HG03060 (cell line): ENCODE measurements around the gene NATD1.

Source experiments
- ATAC-seq: cut with Tn5 transposase; IDR thresholded peaks from one replicate; pipeline ENCODE4 v1.9.1; 2021; ENCODE audit warnings: low read depth, moderate number of reproducible peaks; ENCODE audit not compliant: unreplicated experiment

NATD1 gene, protein sequence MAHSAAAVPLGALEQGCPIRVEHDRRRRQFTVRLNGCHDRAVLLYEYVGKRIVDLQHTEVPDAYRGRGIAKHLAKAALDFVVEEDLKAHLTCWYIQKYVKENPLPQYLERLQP

DNA sequence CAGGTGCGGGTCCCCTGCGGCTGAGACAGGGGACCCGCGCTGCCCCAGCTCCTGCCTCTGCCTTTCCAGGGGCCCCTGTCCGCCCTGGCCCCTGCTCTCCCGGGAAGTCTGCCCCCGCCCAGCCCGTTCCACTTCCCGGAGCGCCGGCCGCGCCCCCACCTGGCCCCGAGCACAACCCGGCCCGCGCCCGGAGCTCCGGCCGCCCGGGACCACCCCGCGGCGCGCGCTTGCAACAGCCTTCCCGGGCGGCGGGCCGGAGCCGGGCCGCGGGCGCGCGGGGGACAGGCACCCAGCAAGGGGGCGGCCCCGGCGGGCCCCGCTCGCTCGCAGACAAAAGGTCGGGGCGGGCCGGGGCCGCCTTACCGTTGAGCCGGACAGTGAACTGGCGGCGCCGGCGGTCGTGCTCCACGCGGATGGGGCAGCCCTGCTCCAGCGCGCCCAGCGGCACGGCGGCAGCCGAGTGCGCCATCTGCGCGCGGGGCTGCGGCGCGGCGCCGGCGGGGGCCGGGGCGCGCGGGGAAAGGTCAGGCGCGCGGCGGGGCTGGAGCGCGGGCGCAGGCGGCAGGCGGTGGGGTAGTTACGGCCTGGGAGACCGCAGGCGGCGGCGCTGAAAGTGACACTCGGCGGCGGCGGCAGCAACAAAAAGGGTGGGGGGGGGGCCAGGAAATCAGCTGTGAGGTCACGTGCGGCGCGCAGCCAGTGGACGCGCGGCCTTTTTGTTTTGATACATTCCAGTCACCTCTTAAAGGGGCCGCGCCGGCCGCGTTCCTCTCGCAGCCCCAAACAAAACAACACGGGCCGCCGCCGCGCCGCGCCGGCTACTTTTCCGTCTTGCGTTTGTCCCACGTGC, at the start of gene NATD1:
TSS of gene NATD1 (minus strand) at position 615 of the 850 bp plus-strand sequence. CDS start at position 469, 146 bp downstream.
- ATAC-seq, result no peak

DNA sequence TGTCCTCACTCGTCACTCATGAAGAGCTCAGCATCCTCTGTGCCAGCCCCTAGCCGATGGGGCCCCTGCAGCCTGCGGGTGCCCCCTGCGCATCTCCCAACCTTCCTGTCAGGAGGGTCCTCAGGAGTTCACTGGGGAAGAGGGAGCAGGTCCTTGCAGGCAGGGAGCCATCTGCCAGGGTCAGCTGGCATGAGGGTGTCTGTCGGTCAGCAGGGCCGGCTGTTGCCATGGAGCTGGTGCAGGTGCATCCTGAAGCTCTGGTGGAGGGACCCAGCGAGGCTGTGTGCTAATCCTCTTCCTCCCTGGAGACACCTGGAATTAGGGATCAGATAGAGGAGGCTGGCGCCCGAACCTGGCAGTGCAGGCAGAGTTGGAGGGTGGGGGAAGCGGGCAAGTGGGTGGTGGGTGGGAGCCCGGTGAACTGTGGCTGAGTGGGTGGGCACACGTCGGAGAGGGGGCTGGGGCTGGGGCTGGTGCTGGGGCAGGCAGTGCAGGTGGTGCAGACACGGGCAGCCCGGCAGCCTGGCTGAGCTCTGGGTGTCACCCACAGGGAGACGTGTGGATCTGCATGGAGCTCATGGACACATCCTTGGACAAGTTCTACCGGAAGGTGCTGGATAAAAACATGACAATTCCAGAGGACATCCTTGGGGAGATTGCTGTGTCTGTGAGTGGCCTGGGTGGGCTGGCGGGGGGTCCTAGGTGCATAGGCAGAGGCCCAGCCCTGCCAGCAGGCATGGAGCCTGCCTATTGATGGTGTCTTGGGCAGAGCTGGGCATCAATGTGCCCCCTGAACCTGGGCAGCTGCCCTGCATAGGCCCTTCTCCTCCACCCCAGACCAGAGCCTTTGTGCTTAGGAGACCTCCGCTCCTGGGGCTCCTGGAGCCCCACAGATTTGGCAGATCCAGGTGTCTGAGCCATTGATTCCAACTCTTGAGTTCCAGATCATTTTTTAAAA, 48.7 kb upstream of the NATD1 start:
- no peak for ATAC-seq

DNA sequence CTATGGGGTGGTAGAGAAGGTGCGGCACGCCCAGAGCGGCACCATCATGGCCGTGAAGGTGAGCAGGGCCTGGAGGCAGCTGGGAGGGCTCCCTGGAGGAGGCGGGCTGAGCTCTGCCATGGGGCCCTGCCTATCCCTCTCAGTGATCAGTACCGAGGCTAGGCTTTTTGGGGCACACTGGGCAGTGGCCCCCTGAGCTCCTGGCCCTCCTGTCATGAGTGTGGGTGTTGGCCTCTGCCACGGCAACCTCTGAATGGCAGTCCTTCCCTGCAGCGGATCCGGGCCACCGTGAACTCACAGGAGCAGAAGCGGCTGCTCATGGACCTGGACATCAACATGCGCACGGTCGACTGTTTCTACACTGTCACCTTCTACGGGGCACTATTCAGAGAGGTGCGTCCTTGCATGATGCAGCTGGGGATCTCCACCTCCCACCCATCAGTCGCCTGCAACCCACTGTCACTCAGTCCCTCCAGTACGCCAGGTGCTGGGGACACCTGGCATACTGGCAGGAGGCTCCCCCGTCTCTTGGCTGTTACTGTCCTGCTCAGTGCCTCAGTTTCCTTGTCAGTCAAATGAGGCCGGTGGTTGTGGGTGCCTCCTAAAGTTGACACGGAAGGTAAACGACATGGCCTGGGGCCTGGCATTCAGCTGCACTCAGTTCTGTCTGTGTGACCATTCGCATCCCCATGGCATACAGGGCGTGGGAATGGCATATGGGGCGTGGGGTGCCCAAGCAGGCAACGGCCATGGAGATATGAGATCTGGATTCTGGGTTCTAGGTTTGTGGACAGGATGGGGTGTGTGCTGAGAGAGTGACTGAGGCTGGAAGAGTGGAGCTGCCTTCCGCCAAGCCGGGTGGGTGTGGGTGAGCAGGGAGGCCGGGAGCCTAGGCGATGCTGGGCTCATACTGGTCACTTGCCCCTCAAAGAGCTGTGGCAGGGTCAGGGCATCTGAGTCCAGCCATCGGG, 47.7 kb upstream of the NATD1 start:
- no peak for ATAC-seq

DNA sequence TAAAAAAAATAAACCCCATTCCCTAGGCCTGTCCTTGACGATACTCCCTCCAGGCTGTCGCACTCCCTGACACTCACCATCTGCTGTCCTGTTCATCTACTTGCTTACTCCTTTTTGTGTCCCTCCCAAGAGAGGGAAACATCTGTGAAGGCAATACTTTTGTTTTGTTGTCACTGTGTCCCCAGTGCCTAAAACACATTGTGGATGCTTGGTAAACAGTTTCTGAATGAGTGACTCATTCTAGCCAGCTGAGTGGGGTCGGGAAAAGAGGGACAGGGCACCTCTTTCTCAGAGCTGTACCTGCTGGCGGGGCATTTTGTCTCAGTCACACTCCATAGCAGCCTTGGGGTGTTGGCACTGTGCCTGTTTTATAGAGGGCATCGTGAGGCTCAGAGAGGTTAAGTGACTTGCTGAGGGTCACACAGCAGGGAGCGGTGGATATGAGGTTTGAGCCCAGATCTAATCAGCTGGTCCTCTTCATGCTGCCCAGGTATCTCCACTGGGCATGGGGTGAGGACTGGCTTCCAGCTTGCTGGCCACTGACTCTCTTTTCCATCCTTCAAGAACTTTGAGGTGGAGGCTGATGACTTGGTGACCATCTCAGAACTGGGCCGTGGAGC, 46.9 kb upstream of the NATD1 start:
- ATAC-seq, result no peak

DNA sequence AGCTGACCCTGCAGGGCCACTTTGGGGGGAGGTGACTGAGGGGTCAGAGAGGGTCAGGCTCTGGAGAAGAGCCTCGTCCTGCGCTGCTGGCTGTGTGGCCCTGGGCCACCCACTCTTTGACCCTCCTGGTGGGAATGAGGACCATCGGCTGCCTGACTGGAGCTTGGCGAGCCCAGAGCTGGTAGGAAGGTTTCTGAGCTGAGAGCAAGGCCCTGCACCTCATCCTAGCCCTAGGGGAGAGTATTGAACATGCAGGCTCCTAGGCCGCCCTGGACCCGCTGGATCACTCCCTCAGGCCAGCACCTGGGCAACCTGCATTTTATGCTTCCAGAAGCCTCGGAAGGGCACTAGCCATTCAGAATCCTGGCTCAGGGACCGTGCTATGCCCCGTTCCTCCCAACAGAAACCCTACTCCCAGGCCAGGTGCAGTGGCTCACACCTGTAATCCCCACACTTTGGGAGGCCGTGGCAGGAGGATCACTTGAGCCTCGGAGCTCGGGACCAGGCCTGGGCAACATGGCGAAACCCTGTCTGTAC, 45.8 kb upstream of the NATD1 start:
- ATAC-seq, result no peak

DNA sequence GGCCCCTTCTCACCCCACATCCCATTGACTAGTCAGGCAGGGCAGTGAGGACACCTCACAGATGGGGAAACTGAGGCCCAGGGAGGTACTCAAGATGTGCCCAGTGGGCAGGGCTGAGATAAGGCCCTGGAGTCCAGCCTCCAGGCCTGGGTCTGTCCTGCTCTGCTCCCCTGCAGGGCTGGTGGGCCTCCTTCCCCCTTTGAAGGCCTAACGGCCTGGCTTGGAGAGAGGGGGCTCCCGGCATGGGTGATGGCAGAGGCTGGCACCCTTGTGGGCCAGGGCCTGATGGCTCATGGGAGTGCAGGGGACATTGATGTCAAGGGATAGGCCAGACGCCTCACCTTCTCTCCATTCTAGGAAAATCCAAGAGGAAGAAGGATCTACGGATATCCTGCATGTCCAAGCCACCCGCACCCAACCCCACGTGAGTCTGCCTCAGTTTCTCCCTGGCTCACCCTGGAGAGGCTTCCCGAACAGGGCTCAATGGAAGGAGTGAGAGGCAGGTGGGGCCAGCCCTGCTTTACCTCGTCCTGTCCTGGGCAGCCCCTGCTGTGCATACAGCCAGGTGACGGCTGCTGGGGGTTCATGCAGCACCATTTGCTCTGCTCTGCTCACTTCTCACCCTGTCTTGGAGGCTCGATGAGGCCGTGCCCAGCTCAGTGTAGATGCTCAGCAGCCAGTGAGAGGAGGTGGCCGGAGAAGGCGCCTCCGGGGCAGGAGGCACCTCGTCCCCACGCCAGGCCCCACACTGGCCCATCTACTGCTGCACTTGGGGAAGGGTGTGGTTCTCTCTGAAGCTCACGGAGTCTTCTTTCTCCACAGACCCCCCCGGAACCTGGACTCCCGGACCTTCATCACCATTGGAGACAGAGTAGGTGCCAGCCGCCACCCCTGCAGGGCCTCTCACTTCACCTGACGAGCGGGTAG, 45.1 kb upstream of the NATD1 start:
- no peak for ATAC-seq

DNA sequence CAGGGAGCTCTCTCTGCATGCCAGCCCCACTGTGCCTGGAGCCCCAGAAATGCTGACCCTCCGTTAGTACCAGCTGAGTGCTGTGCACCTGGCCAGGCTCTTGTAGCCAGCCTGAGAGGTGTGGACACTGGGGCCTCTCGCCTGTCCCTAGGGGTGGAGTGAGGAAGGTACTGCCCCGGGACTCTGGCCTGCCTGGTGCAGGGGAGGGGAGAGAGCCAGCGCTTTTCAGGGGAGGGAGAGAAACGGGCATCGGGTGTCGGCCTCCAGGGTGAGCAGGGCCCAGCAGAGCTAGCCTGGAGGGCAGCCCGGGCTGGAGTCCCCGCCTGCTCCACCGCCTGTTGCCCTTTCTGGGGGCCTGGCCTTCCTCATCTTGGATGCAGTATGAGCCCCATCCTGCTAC, 44.4 kb upstream of the NATD1 start:
- ATAC-seq, result no peak

DNA sequence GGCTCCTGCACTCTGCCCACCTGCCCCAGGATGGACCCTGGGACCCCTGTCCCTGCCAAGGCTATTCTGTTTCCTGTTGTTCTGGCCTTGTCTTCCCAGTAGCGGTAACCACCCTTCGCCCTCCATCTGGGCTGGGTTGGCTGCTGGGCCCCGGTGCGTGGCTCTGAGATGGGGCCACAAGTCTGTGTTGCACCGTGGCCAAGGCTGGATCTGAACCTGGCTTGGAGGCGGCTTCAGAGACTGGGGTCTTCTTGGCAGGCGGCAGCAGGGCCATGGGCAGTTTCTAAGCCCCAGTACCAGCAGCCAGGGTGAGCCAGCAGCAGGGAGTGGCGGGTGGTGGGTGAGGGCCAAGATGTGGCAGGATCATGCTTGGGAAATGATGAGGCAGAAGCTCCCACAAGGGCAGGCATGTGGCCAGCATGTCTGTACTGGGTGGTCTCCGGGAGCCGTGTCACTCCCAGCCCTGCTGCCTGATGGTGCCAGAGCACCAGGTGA, 43.9 kb upstream of the NATD1 start:
- no peak for ATAC-seq

DNA sequence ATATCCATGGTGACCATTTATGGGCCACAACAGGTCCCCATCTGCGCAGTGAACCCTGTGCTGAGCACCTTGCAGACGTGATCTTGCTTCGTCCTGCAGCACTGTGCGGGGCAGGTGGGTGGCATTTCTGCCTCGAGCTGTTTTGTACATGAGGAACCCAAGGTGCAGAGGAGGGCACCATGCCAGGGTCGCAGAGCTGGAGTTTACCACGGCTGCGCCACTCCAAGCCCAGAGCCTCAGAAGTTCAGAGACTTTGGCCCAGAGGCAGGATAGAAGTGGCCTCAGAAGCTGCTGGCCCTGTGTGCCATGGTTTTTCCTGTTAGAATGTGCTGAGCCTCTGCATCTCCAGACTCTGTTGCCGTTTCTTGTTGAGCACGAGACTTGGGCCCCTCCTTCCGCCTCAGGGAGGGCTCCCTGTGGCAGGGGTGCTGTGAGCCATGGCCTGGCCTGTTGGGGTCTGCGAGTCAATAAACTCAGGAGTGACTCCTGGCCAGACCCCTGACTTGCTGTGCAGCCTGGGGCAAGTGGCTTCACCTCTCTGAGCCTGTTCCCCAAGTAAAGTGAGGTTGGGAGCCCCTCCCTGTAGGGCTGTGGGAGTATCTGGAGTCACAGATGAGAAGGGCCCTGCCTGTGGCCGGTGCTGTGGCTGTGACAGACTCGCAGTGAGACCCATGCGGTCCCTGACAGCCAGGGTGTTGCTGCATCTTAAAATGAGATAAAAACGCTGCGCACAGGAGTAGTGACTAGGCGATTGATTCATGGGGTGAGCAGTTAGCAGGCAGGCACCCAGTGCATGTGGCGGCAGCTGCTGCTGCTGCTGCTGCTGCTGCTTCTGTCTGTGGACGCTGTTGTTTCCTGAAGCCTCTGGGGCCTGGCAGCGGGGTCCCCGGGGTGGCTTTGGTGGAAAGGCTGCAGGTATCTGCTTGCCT, 43.2 kb upstream of the NATD1 start:
- no peak for ATAC-seq

DNA sequence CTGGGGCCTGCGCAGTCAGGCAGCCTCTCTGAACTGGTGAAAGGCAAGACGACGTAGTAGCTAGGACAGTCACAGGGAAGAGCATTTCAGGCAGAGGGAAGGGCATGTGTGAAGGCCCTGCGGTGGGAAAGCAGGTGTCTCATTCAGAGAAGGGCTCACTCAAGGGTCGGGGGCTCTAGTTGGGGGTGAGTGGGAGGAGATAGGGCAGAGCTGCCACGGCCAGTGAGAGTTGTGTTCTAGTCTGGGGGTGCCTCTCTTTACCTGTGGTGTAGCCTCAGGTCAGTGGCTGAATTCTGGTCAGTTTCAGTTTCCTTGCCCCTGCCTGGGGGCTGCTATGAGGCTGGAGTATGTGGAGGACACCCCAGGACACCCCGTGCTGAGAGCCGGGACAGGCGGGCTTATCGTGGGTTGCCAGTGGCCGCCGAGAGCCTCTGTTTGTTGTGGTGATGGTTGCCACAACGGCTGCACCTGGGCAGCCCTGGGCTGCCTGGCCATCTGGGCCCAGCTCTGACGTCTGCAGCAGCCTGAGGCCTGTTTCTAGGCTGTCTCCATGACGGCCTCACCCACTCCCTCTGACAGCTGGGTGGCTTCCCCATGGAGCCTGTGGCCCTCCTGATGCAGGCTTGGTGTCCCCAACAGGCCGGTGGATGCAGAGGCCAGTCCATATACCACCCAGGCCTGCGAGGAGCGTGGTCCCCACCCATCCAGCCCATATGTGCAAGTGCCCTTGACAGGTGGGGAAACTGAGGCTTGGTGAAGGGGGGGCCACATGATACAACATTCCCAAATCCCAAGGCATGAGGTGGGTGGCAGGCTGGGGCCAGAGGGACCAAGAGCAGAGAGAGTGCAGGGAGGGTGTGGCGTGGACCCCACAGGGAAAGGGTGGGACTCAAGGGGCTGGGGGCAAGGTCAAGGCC, 42.1 kb upstream of the NATD1 start:
- ATAC-seq, result no peak

DNA sequence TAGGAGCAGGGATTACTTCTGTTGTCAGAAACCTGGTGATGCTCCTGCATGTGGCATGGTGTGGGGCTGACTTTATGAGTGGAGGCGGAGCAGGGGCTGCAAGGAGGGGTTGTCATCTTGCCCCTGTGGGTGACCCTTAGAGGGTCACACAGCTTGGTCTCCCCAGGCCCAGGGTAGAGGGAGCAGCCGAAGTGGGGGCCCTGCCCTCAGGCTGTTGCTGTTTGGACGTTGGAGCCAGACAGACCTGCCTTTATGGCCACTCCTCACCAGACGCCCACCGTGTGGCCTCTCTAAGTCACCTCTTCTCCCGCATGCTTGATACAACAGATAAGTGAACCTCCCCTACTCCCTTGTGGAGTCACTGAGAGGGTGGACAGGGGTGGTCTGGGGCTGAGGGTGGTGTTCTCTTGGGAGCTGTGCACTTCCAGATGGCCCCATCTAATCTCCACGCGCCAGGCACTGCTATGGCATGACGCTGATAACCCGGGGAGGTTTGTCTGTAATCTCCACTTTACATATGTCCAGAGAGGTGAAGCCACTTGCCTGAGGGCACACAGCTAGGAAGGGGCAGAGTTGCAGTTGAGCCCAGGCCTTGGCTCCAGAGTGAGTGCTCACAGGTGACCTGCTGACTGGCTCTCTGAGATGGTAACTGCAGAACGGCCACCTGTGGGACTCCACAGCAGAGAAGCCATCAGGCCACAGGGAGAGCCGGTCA, 41.3 kb upstream of the NATD1 start:
- no peak for ATAC-seq

DNA sequence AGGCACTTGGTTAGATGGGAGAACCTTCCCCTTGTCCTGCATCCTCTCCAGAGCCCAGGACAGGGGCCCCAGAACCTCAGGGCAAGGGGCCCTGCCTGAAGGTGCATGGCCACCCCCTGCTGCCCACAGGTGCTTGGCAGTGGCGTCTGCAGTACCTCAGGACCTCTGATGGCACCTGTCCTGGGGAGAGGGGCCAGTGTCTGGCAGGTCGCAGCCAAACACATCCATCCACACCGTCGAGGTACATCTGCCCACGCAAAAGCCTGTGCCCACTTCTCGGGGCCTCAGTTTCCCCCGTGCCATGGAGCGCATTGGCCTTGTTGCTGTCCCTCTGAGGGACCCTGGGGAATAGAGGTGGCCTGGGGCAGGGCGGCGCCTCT, 40.6 kb upstream of the NATD1 start:
- ATAC-seq, result no peak

DNA sequence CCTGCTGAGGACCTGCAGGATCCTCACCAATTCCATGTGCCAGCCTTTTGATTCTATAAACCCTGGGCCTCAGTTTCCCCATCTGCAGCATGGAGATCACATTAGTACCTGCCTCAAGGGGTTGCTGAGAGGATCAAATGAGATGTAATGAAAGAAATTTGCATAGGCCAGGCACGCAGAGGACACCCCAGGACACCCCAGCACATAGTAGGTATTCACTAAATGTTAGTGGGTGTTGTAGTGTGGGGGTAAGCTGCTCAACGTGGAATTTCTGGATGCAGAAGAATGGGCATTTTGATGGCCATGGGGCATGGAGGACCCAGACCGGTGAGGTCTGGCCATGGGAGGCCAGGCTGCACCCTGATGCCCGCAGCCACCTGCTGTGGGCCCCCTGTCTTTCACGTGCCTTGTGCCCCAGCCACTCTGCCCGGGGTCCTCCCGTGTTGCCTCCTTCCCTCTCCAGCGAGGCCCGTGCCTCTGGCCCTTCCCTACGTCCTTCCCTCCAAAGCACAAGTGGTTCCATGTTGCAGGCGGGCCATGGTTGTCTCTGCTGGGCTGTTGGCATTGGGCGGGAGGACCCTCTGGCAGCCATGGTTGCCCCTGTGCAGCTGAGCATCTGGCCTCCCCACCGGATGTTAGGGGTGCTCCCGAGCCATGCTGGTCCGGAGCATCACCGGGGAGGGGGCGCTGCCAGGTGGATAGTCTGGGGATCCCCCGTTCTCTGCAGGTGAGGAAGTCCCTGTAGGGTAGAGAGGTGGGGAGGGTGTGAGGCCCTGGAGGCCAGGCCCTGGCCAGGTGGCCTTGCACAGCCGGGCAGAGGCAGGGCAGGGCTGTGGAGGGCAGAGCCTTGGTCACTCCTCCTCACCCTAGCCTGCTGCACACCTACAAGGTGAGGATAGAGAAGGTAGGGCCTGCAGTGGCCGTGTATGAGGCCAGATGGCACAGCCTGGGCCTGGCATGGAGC, 39.9 kb upstream of the NATD1 start:
- ATAC-seq, result no peak

DNA sequence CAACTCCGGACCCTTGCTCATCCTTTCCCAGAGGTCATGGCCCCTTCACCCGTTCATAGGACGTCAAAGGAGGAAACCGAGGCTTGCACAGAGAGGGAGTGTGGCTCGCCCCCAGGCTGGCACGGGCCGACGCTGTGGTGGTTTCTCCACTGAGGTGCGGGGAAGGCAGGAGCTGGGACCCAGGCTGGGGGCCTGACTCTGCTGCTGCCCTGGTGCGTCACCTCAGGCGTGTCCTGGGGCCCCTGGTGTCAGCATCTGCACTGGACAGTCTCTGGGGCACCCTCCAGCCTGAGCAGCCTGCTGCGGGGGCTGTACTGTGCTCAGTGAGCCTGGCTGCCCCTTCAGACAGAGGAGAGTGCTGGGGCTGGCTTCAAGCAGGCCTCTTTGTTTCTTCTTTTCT, 38.7 kb upstream of the NATD1 start:
- ATAC-seq, result no peak
